GM19099 (cell line): ENCODE data around the gene DAB2IP.

ENCODE experiments used
- POLR2A ChIP-seq: IDR thresholded peaks from 3 replicates; pipeline ENCODE4 v1.6.1; 2011; ENCODE audit warnings: low read depth; ENCODE audit not compliant: insufficient read length; ENCODE audit errors: extremely low read depth

Gene DAB2IP

GRCh38 chr9:121711281-121711680 lies 59.8 kb downstream of the DAB2IP start:
- no peak for TF ChIP-seq POLR2A

- no peak for TF ChIP-seq POLR2A
Measured at GRCh38 chr9:121711797-121712196, 60.4 kb downstream of the DAB2IP start.

DNA sequence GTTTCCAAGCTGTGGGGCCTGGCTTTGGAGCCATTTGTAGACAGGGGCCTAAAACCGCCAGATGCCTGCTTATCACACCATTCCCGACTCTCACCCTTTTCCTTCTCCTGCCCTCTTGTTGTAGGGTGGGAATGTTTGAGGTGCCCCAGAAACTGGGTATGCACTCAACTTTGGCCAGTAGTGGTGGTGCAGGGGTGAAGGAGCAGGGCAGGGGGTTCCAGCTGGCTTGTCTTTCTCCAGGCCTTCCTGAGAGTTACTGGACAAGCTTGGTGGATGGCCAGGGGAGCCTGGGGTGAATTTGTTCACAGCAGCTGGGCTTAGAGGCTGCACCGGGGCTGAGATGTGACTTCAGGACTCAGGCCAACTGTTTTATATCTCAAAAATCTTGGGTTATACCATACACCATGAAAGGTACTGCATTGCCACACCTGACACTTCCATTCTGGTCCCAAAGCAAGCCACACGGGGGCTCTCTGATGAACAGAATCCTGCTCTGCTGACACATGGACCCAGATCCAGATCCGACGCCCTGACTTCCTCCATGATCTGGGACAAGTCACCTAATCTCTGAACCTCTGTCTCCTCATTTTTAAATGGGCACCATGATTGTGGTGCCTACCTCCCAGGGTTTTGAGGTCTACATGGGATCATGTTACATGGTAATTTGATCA lies 62.1 kb downstream of the DAB2IP start:
- TF ChIP-seq POLR2A: no peak

- TF ChIP-seq POLR2A: no peak
Measured at GRCh38 chr9:121714075-121714705, 62.8 kb downstream of the DAB2IP start.

DNA sequence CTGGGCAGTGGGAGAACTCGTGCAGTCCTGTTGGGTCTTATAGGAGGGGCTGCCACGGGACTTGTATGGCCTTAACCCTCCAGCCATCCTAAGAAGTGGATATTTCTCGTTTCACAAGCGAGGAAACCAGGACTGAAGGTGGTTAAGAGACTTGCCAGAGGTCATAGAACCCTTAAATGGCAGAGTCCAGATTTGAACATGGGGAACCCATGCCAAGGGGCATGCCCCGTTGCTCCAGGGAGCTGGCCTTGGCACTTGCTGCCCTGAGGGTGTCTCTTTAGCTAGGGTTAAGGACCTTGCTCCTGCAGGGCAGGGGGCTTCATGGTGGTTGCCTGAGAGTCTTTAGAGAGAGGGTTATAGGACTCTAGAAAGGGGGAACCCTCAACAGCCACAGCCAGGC lies 63.4 kb downstream of the DAB2IP start:
- TF ChIP-seq POLR2A: no peak

DNA sequence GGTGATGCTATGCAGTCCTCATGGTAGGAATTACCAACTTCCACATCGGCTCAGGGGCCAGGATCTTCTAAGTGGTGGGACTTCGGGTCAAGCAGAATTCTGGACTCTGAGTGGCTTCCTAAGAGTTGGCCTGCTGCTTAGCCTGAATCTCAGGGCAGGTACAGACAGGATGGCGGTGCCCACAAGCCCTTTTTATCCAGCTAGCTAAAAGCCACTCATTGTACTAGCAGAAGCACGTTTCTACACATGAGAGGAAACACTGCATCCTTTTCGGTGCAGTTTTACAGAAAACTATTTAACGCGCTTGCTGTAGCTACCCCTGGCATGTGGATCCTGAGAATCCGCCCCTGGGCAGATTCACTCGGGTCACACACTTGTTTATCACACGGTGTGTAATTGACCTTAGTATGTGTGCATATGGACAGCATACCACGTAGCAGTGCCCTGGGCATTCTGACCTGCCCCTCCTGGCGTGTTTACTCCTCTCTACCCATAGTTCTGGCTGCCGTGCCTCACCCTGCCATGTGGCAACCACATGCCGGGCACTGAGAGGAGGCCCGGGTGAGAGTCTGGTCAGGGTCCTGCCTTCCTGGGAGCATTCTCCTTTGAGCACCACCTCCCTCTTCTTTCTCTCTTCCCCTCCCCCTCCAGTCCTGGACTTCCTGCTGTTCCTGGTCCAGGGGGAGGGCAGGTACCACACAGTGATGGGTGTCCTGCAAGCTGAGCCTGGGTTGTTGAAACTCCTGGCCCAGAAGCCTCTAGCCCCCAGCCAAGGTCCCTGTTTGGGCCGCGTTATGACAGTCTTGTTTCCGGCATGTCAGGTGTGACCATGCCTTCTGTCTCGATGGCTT lies 65.9 kb downstream of the DAB2IP start:
- no peak for TF ChIP-seq POLR2A

- TF ChIP-seq POLR2A: no peak
Measured at GRCh38 chr9:121718084-121718483, 66.7 kb downstream of the DAB2IP start.

DNA sequence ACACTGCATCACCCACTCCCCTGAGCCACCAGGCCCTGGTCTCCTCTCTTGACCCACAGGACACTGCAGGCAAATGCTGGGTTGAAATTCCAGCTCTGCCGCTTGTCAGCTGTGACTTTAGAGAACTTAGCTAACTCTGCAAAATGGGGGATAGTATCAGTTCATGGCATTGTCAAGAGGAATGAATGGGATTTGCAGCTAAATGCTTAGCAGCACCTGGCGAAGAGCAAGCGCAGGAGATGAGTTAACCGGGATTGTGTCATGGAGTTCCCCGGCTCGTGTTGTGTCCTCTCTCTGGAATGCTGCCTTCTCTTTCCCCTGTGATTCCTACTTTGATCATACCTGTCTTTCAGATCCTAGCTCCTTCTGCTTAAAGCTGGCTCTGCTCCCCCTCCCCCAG lies 67.1 kb downstream of the DAB2IP start:
- no peak for TF ChIP-seq POLR2A

DNA sequence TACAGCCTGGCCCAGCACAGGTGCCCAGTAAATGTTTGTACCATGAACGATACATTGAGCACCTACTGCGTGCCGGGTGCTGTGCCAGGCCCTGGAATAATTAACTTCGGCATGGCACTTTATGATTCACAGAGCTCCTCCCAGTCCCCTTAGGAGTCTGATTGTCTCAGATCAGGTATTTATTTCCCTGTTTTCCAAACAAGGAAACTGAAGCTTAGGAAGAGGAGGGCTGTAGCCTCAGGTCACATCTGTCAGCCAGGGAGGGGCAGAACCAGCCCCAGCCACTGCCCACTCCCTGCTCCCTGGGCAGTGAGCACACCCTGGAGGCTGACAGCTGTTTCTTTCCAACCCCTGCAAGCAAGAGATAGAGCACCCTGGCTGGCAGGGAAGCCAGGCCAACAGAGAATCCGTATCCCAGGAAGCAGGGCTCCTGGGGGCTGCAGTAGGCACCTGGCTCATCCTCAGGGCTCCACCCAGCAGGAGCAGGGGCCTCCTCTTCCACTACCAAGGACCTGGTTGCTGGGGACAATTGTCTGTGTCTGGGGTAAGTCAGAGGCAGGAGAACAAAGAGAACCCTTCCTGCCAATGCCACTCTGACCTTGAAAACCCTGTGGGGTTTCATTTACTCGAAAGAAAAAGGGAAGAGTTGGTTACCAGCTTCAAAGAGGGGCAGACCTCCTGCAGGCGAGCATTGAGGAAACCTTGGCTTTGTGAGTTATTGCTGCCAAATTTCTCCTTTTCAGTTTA lies 69.0 kb downstream of the DAB2IP start:
- no peak for TF ChIP-seq POLR2A

DNA sequence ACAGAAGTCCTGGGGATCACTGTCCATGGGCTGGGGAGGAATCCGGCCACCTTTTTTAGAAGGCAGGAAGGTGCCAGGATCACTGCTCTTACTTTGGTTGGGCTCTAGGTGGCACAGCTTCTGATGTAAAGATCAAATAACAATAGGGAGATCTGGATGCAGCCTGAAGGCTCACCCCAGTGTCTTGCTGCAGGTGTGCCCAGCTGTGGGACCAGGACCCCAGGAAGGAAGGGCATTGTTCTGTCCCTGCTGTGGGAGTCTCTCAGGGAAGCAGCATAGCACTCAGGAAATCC lies 69.6 kb downstream of the DAB2IP start:
- TF ChIP-seq POLR2A: no peak

DNA sequence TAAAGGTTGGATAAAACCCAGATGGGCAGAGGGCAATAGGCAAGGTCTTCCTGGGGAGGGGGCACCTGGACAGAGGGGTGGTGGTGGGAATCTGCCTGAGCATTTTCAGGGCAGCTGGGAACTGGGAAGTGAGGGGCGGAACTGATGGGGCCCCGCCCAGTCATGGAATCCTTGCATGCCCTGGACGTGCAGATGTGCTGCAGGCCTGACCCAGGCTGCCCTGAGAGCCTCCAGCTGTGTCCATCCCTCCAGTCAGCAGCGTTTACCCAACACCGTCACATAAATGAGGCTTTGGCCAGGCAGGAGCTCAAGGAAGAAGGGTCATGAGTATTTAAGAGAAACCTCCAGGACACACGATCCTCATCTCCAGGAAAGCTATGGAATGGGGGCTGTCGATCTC lies 70.3 kb downstream of the DAB2IP start:
- TF ChIP-seq POLR2A: no peak

- TF ChIP-seq POLR2A: no peak
Measured at GRCh38 chr9:121725008-121725775, 73.8 kb downstream of the DAB2IP start.

GRCh38 chr9:121727295-121728020 lies 76.0 kb downstream of the DAB2IP start:
- TF ChIP-seq POLR2A: no peak

GRCh38 chr9:121728916-121729315 lies 77.5 kb downstream of the DAB2IP start:
- no peak for TF ChIP-seq POLR2A
